Cardiac muscle cell (in vitro differentiated cells and primary cell): ENCODE data around the gene MRFAP1L1. TPM values are rescaled to one million over a fixed set of nuclear protein-coding genes. Genes with fewer than 3 reads are reported as not detected.

Source experiments
- DNase-seq, 2 donors: peaks; one replicate each; pipeline versions ENCODE4 v3.0.0 to v3.0.0-alpha.2; 2010 to 2017; ENCODE audit warnings: low read depth in 1 of 2, low spot score in 1 of 2
- H3K27ac ChIP-seq: fragments of 200-600 bp; sonication (generic); 2 replicates; pipeline ENCODE4 v1.5.1; 2016
- H3K27me3 ChIP-seq: fragments of 200-600 bp; sonication (generic); 2 replicates; pipeline ENCODE4 v1.6.0; 2016; ENCODE audit warnings: control low read depth
- H3K36me3 ChIP-seq: fragments of 200-600 bp; sonication (generic); 2 replicates; pipeline ENCODE4 v1.5.1; 2016; ENCODE audit warnings: control low read depth
- H3K4me1 ChIP-seq: fragments of 200-600 bp; sonication (generic); 2 replicates; pipeline ENCODE4 v1.8.1; 2017; ENCODE audit warnings: low read depth, mild to moderate bottlenecking, mixed run types
- H3K4me3 ChIP-seq: fragments of 200-600 bp; sonication (generic); 2 replicates; pipeline ENCODE4 v1.5.1; 2016; ENCODE audit warnings: mild to moderate bottlenecking
- H3K9me3 ChIP-seq: fragments of 200-600 bp; sonication (generic); 2 replicates; pipeline ENCODE4 v1.5.1; 2017; ENCODE audit warnings: low read depth, mild to moderate bottlenecking, control low read depth
- polyA plus RNA-seq: library from polyadenylated mRNA; unstranded; fragments of >200 nt; fragmentation: Nextera tagmentation; extraction: Ambion mirVana; gene quantifications from 2 replicates; pipeline ENCODE4 v1.2.1, GENCODE V29; 2016
- total RNA-seq: library from RNA; depleted of rRNA; stranded (reverse); fragments of >200 nt; gene quantifications from 2 replicates; pipeline ENCODE4 v1.2.3, GENCODE V29; 2016
- TF ChIP-seq, protein P1 (sequence below): IDR thresholded peaks from 2 replicates; pipeline ENCODE4 v1.5.1; 2012; ENCODE audit warnings: low read depth, mild to moderate bottlenecking, low read length

The MRFAP1L1 gene
- total and polyA plus RNA-seq, 2 experiments from 2014 or later: 73.3 to 112 TPM

DNA sequence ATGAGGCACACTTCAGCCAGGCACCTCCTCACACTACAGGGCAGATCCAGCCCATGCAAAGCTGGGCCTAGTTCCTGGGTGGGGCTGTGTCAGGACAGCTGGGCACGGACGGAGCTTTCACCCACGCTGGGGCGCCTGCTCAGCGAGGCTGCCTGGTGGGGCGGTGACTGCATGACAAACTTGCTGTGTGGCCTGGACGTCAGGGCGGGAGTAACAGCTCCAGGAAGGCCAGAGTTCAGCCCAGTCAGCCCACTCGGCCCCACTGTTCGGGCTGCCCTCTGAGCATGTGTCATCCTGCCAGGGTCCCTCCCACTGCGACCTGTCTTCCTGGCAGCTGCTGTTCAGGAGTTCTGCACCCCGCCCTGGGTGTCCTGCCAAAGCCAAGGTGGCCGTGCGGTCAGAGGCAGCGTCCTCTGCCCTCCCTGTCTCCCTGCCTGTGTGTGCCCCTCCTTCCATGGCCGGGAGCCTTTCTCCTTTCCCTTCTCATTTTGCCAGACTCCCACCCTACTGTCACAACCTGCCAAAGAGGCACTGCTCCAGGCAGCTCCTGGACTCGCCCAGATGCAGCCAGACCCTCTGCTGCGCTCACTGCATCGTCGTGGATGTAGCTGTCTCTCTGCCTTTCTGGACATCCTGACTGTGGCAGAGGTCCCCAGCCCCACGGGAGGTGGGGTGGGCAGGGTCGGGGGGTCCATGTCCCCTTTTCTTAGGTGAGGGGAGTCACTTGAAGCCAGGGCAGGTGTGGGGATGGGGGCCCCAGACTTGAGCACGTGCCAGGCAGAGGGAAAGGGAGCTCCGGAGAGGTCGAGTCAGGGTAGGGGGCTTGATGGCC is 39.9 kb upstream of the MRFAP1L1 start:
- Histone ChIP-seq H3K27me3 (no peaks in the 10 kb centered on the region), H3K27ac (no peak overlapping the region), H3K4me3 (no peak overlapping the region), H3K36me3 (no peaks in the 10 kb centered on the region), H3K4me1 (peaks cover 6% of the 10 kb centered on the region), H3K9me3 (no peaks in the 10 kb centered on the region)
- TF ChIP-seq, protein P1, sequence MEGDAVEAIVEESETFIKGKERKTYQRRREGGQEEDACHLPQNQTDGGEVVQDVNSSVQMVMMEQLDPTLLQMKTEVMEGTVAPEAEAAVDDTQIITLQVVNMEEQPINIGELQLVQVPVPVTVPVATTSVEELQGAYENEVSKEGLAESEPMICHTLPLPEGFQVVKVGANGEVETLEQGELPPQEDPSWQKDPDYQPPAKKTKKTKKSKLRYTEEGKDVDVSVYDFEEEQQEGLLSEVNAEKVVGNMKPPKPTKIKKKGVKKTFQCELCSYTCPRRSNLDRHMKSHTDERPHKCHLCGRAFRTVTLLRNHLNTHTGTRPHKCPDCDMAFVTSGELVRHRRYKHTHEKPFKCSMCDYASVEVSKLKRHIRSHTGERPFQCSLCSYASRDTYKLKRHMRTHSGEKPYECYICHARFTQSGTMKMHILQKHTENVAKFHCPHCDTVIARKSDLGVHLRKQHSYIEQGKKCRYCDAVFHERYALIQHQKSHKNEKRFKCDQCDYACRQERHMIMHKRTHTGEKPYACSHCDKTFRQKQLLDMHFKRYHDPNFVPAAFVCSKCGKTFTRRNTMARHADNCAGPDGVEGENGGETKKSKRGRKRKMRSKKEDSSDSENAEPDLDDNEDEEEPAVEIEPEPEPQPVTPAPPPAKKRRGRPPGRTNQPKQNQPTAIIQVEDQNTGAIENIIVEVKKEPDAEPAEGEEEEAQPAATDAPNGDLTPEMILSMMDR: no peak
- peak in 1 of 2 donors; percentile 19 for DNase-seq

DNA sequence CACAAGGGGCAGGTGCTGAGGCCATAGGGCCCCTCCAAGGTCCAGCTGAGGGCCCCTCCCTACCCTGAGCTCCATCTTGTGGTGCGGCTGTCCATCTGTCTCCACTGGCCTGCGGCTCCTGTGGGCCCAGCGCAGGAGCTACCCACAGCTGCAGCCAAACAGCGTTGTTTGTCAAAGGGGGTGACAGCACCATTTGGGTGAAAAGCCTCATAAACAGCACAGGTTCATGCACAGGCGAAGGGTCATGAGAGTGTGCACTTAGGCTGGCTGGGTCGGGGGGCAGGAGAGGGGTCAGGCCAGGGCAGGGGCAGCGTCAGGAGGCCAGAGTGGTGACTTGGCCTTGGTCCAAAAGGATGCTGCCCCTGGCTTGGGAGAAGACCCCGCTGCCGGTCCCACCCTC is 38.6 kb upstream of the MRFAP1L1 start:
- H3K4me1 ChIP-seq: peaks cover 4% of the 10 kb centered on the region
- no peaks in the 10 kb centered on the region for H3K27me3 ChIP-seq
- H3K27ac ChIP-seq: no peak overlapping the region
- DNase-seq: no peak
- TF ChIP-seq, protein P1: no peak
- H3K36me3 ChIP-seq: no peaks in the 10 kb centered on the region
- H3K9me3 ChIP-seq: no peaks in the 10 kb centered on the region
- no peak overlapping the region for H3K4me3 ChIP-seq

DNA sequence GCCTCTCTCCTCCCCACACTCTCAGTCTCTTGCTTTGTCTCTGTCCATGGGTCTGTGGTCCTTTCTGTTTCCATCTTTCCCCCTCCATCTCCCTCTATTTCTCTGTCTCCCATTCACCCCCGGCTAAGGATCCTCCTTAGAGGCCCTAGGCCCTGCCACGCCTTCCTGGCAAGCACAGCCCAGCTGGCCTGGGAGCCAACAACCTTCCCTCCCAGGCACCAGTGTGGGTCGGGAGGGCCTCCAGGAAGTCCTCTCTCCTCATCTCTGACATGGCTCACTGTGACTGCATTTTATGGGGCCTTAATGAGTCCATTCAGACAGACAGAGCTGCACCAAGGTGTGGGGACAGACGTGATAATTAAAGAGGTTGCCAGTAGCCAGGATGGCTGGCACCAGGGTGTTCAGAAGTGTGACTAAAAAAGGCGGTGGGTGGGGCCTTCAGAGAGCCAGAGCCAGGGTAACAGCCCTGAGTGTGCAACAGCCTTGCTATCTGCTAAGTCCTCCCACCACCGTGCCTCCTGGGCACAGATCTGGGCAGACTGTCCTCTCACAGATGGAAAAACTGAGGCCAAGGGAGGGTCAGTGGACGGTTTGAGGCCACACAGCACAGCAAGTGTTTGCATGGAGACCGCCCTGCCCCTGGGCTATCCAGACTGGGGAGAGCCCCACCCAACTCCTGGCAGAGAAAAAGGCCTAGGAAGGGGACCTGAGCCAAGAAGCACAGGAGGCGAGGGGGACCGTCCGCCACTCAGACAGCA is 37.8 kb upstream of the MRFAP1L1 start:
- TF ChIP-seq, protein P1: no peak
- Histone ChIP-seq H3K4me3 (no peak overlapping the region), H3K36me3 (no peaks in the 10 kb centered on the region), H3K9me3 (no peaks in the 10 kb centered on the region), H3K27me3 (no peaks in the 10 kb centered on the region), H3K27ac (no peak overlapping the region), H3K4me1 (no peaks in the 10 kb centered on the region)
- DNase-seq: peak in 1 of 2 donors; percentile 33

DNA sequence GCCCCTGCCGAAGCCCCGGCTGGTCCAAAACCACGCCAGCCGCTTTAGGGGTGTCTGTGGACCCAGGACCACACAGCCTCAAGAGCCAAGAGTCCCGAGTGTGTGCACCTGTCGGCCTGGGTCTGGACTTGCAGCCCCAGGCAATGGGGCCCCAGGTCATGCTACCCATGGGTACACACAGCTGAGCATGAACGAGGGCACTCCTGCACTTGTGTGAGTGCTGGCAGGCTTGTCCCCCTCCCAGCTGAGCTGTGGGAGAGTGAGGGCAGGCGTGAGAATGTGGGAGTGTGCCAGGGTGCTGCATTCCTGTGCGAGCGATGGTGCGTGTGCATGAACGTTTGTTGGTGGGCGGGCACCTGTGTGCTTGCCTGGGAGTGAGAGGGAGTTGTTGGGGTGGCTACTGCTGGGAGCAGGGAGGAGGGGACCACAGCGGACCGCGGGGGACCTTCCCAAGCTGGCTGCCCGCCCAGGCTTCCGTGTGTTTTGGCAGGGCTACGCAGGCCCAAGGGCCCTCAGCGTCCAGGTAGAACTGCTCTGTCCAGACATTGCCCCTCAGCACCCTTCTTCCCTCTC is 37.1 kb upstream of the MRFAP1L1 start:
- Histone ChIP-seq H3K4me1 (no peaks in the 10 kb centered on the region), H3K27ac (no peak overlapping the region), H3K36me3 (no peaks in the 10 kb centered on the region), H3K4me3 (no peak overlapping the region), H3K9me3 (no peaks in the 10 kb centered on the region), H3K27me3 (no peaks in the 10 kb centered on the region)
- TF ChIP-seq, protein P1: no peak
- DNase-seq: peak in 1 of 2 donors; percentile 31

DNA sequence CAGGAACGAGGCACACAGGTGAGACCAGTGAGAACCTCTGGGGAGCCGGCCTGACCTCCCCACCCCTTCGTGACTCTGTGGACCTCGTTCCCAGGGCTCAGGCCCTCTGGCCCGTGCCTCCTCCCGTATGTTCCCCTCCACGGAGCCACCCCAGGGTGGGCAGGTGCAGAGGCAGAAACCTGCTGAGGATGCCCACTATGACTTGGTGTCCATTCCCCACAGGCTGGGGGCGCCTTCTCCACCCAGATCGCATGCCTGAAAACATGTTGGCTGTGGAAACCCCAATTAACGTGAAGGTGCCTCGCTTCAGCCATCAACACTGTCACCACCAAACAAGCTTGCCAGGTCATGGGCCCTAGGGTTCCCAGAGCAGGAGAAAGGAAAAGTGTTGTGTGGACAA is 33.3 kb upstream of the MRFAP1L1 start:
- Histone ChIP-seq H3K9me3 (no peaks in the 10 kb centered on the region), H3K4me1 (no peaks in the 10 kb centered on the region), H3K27ac (no peak overlapping the region), H3K4me3 (no peak overlapping the region), H3K27me3 (no peaks in the 10 kb centered on the region), H3K36me3 (no peaks in the 10 kb centered on the region)
- no peak for DNase-seq
- TF ChIP-seq, protein P1: no peak
